NCI-H748 (cell line): ENCODE data around the gene RIN2.
A peak's percentile ranks its signal among the peaks of the same experiment; 100 is the strongest.
"Not testable (repeated sequence)": the region's sequence is repeated elsewhere in the genome, so short reads cannot be mapped to it uniquely, and the experiment has no call there.

Experiments used
- DNase-seq: peaks from one replicate; lab custom pipeline; 2025; ENCODE audit not compliant: unreplicated experiment; lab: John Stamatoyannopoulos, UW

RIN2 gene

DNA sequence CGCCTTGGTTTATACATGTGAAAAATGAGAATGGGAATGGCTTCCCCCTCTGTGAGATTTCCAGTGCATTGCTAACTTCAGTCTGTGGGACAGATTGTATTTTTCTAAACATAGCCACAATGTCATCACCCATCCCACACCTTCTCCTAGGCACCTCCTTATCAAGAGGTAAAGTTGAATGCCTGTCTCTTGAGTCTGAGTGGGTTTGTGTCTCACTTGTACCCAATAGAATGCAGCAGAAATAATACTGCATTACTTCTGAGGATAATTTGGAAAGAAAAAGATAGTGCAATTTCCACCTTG is 27.9 kb downstream of the RIN2 start:
- no peak for DNase-seq

DNA sequence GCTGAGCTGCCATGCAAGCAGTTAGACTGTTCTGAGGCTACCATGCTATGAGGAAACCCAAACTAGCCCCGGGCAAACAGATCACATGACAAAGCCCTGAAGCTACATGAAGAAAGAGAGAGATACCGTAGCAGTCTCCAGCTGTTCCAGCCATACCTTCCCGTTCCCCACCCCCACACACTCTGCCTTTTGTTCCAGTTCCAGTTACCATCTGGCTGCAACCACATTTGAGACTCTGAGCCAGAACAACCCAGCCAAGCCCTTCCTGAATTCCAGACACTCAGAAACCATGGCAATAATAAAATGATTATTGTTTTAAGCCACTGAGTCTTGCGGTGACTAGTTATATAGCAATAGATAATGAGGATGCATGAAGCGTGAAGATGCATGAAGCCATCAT is 28.3 kb downstream of the RIN2 start:
- no peak for DNase-seq

DNA sequence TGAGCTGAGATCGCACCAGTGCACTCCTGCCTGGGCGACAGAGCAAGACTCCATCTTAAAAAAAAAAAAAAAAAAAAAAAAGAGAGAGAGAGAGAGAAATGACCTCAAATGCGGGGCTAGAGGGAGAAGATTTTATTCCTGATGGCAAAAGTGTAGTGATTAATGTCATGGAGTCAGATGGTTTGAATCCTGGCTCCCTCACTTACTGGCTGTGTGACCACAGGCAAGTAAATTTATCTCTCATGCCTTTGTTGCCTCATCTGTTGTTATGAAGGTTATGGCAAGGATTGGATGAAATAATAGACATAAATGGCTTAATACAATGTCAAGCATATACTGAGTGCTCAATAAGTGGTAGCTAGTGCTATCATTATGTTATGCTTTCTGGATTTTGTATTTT is 29.3 kb downstream of the RIN2 start:
- no peak for DNase-seq

DNA sequence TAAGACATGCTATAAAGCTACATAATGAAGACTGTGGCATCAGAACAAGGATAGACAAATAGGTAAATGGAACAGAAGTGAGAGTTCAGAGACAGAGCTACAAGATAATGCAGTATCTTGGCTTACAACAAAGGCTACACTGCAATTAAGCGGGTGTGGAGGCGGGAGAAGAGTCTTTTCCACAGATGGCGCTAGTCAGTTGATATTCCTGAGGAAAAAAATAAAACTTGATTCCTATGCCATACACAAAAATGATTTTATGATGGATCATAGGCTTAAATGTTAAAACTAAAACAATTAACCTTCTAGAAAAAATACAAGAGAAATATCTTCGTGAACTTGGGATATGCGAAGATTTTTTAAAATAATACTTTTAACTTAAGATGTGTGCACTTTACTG is 31.0 kb downstream of the RIN2 start:
- peak; percentile 37 for DNase-seq

DNA sequence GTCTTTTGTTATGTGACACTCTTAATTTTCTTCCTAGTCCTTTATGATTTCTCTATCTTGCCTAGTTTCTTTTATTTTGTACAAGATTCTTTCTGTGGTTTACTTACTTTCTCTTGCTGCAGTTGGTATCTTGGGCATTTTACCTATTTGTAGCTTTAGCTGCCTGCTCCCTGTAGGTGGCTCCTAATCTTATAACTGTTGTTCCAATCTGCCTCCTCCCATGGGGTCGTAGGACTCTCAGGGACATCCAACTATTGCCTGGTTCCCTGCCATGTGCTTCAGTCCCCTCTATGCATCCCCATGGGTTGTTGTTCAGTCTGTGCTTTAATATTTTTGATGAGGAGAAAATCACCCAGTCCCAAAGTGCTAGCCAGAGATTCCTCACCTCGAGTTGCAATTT is 31.4 kb downstream of the RIN2 start:
- DNase-seq: no peak

DNA sequence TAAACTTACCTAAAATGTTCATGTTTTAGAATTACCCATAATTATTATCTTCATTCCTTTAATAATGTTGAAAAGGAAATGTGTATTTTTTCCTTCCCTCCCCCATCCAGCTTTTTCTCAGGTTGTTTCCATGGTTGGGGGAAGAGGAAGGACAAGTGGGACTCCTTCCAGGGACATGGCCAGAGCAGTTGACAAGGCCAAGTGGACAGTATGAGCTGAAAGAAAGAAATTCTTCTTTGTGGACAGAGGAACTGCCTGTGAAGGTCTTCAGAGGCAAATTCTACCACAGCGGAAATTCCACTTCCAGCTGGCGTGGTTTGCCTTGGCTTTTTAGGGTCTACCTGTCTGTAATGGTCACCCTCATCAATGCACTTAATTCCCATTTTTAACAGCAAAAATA is 33.8 kb downstream of the RIN2 start:
- DNase-seq: no peak

DNA sequence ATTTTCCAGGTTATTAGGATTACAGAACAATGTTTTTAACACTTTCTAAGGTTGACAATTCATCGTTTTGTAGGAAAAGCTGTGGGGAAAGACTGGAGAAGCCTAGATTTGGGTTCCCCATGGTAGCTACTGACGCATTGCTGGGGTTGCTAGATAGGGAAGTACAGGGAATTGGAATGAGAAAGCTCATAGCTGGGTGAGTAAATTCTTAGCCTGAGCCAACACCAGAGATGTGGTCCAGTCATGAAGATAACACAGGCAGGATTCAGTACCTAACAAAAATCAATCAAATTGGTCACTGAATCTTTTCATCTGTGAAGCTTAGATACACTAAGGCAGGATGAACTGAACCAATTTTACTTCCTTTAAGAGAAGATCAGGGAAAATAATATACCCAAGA is 35.7 kb downstream of the RIN2 start:
- DNase-seq: no peak

DNA sequence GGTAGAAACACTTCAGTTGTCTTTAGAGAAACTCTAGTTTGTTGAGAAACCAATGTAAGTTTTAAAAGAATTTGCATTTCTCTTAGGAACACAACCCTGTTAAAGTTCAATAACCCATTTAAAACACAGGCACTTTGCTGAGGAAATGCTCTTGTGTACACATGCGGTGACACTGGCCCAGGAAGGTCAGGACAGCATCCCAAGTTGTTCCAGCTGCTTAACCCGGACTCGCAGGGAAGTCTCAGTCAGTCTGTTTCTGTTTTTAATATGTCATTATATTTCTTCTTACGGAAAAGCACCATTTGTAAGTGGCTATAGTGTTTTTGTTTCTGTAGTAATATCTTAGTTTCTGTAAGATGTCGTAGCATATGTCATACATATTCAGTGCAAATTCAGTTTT is 36.9 kb downstream of the RIN2 start:
- DNase-seq: no peak

DNA sequence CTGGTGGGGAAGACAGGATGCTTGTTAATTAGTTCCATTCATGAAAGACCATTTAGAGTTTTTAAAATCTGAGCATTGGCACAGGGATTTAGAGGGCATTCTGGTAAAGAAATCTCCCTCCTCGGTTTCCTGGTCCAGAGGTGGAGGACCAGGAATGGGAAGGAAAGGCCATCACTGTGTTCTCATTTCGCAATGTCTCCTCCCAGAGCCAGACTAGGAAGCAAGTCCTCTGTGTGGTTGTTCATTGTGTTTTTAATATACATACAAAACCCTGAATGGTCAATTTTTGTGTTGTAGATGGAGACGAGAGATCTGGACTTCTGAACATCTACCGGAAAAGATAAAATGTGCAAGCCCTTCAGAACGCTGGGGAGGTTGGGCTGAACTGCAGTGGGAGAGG is 41.3 kb downstream of the RIN2 start:
- no peak for DNase-seq

DNA sequence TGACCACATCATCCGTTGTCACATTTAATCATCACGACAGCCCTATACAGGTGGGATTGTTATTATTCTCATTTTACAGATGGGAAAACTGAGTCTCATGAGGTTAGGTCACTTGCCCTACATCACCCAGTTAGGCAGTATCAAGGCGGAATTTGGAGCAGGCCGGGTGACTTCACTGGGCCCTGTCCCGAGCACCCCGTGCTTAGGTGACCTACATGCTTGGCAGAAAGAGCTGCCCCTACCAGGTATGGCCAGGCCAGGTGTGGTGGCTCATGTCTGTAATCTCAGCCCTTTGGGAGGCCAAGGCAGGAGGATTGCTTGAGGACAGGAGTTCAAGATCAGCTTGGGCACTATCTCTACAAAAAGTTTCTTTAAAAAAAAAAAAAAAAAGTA is 44.0 kb downstream of the RIN2 start:
- no peak for DNase-seq

DNA sequence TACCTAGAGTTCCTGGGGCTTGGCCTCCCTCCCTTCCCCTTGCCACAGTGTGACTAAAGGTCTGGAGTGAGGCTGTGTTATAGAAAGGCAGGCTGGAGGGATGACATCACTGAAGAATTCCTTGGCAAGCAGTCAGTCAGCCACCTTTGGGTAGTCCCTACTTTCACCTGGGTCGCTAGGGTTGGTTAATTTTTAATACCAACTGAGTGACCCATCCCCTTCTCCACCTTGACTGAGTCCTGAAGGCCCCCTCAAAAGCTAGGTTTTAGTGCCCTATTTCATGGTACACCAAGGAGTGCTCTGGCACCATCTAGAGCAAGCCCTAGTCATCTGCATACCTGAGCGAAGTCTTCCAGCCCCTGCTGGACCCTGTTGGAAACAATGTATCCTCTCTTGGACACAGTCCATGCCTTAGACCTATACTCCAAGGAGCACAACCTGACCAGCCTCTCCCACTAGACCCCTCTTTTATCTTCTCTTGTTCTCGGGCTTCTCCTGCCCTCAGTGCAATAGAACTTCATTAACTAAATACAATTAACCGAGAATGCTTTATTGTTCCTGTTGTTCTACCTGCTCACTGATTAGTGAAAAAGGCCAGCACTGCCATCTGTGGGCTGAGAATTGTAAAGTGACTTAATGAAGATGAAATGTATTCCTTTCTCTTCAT is 44.6 kb downstream of the RIN2 start:
- DNase-seq: peak; percentile 39

DNA sequence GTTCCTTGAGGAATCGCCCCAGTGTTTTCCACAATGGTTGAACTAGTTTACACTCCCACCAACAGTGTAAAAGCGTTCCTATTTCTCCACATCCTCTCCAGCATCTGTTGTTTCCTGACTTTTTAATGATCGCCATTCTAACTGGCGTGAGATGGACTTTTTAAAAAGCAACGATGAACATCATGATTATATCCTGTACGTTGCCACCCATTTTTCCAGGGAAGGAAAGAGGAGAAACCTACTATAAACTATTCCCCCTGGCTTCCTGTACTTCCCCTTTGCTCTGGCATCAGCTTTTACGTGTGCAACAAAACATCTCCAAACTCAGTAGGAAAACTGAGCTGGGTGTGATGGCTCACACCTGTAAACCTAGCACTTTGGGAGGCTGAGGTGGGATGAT is 48.2 kb downstream of the RIN2 start:
- DNase-seq: not testable (repeated sequence)

DNA sequence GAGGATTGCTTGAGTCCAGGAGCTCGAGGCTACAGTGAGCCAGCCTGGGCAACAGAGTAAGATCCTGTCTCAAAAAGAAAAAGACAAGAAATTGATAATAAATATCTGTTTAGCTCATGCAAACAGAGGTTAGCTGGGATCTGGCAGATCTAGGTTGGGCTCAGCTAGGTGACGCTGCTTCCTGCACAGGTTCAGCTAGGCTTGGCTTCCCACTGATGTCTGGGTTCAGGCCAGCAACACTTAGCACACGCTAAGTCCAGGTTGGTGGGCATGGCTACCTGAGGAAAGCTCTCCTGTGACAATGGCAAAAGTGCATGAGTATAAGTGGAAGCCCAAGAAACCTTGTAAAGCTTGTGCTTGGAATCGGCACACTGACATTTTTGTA is 48.7 kb downstream of the RIN2 start:
- DNase-seq: no peak

DNA sequence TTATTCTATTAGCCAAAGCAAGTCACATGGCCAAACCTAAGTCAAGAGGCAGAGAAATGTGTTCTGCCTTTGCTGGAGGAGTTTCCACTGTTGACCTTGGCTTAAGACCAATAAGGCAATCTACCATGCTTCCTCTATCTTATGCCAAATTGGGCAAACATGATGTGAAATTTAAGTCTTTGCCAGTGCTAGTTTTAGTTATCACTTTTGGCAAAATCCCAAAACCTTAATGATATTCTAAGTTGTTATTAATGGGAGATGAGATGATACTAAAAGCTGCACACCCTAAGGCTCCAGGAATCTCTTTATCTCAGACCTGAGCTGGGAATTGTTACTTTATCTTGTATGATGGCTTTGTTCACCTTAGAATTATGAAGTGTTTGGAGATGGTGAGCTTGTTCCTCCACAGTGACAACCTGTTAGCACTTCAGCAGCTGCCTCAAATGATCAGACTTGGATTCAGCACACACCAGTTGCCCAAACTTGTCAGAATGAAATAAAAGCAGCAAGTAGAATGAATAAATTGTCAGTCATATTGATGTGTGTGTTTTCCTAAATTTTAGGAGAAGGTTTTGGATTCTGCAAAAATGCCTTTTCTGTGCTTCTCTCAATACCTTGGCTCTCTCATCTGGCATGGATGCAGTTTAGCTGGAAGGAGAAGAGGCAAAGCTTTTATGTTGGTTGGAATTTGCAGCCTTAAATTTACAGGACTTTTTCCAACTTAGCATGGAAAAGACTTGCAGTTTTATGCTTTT is 49.3 kb downstream of the RIN2 start:
- peak; percentile 91 for DNase-seq
